ENCODE measurements around the gene NR6A1. TPM values are rescaled to one million over a fixed set of nuclear protein-coding genes. Genes with fewer than 3 reads are reported as not detected.

NR6A1 gene
- total and polyA plus RNA-seq, 2 of the 13 experiments (the other 11 are each of a cell fraction or from before 2014, with no cell fraction given), result 28.1 to 31.5 TPM

DNA sequence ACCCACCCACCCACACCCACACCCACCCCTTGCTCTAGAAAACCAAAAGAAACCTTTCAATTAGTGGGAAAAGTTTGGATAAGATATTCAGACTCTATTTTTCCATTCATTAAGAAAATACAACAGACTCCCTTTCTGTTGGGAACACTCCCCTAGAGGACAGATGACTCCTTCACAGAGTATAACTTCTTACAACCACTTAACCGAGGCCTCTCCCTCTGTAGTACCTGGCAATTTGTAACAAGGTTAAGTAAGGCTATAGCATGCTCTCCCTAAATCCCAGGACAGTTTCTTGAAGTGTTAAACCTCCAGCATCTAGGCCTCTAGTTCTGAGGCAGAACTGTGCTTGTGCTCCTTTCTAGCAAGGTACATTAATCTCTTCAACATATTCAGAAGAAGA, 188.0 kb downstream of the NR6A1 start:
- Histone ChIP-seq H3K79me2 (ENCODE audit: insufficient read depth, low read length) (peaks cover 29% of the 10 kb centered on the region), H2AFZ (ENCODE audit: low read length) (no peak overlapping the region), H4K20me1 (ENCODE audit: insufficient read depth, low read length) (no peaks in the 10 kb centered on the region), H3K27ac (ENCODE audit: extremely low read length, insufficient read depth, low read length) (no peak overlapping the region), H3K9me3 (ENCODE audit: low read length) (no peaks in the 10 kb centered on the region), H3K27me3 (ENCODE audit: control insufficient read depth in 1 of 2, insufficient read depth in 2 of 2, low read length in 2 of 2) (no peaks in the 10 kb centered on the region; a peak in 1 of 5 replicates), H3K36me3 (replicated peaks in 1 of 2; ENCODE audit: control insufficient read depth in 1 of 2, insufficient read depth in 2 of 2, low read length in 2 of 2) (no peaks in the 10 kb centered on the region), H3K4me3 (replicated peaks in 1 of 3; ENCODE audit: insufficient read depth in 1 of 3, low read depth in 2 of 3, low read length in 3 of 3) (no peak overlapping the region), H3K9ac (ENCODE audit: insufficient read depth, low read depth, low read length) (no peak overlapping the region), H3K4me1 (ENCODE audit: insufficient read depth, low read length) (peaks cover 20% of the 10 kb centered on the region), H3K4me2 (ENCODE audit: low read depth, low read length) (no peak overlapping the region)
- WGBS (ENCODE audit: low lambda C conversion rate), result 75% methylated on average over 1 of the region's 1 CpG
- no peak for DNase-seq (ENCODE audit: low spot score)
- no peak for FAIRE-seq
- TF ChIP-seq THYN1 (CRISPR knock-in tag; IDR thresholded peaks at IDR 0.05; ENCODE audit: borderline replicate concordance, low read depth), result no peak
- no peak for TF ChIP-seq NFRKB (IDR thresholded peaks at IDR 0.05)
- in situ Hi-C loops (cut with HindIII; ENCODE audit: extremely low pct_ligation_motif_present, low pct_unique_long_range_greater_than_20kb) (no loop called here), intact Hi-C loops (cut with micrococcal nuclease; ENCODE audit: unreplicated experiment) (no loop called here)
- peak; percentile 50; the same call in 2 of the 3 replicates for ATAC-seq
- BruUV-seq (replicated peaks), result no TSS peak
- ChIA-PET CTCF (ENCODE audit: low intra/inter-chr PET ratio, low total read pairs) (no interaction called here), POLR2A (interaction anchor here (1.8 kb wide), 1 partner anchor 16 kb away, joined by 4 read pairs; no protein-coding TSS in a partner anchor)

DNA sequence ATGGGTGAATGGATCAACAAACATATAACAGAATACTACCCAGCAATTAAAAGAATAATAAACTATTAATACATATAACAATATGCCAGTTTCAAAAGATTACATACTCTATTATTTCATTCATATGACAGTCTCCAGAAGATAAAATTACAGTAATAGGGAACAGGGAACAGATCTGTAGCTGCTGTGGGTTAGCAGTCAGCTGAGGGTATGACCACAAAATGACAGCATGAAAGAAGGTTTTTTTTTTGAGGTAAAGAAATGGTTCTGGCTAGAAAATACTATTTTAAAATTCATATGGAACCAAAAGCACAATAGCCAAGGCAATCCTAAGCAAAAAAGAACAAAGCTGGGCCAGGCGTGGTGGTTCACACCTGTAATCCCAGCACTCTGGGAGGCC, 190.9 kb downstream of the NR6A1 start:
- POLR2A ChIA-PET, result no interaction called here
- no peak for TF ChIP-seq NFE2L1 (CRISPR knock-in tag; IDR thresholded peaks at IDR 0.05; ENCODE audit: borderline replicate concordance)
- TF ChIP-seq, protein P1, sequence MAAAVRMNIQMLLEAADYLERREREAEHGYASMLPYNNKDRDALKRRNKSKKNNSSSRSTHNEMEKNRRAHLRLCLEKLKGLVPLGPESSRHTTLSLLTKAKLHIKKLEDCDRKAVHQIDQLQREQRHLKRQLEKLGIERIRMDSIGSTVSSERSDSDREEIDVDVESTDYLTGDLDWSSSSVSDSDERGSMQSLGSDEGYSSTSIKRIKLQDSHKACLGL (CRISPR knock-in tag; IDR thresholded peaks at IDR 0.05), result no peak
- TF ChIP-seq, protein P2, sequence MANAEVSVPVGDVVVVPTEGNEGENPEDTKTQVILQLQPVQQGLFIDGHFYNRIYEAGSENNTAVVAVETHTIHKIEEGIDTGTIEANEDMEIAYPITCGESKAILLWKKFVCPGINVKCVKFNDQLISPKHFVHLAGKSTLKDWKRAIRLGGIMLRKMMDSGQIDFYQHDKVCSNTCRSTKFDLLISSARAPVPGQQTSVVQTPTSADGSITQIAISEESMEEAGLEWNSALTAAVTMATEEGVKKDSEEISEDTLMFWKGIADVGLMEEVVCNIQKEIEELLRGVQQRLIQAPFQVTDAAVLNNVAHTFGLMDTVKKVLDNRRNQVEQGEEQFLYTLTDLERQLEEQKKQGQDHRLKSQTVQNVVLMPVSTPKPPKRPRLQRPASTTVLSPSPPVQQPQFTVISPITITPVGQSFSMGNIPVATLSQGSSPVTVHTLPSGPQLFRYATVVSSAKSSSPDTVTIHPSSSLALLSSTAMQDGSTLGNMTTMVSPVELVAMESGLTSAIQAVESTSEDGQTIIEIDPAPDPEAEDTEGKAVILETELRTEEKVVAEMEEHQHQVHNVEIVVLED (CRISPR knock-in tag; IDR thresholded peaks at IDR 0.05; ENCODE audit: borderline replicate concordance), result no peak
- no peak for TF ChIP-seq KDM5B (CRISPR knock-in tag; IDR thresholded peaks at IDR 0.05; ENCODE audit: borderline replicate concordance)
- TF ChIP-seq NBN (conservative IDR thresholded peaks at IDR 0.05), result no peak
- no peak for TF ChIP-seq ZNF329 (CRISPR knock-in tag; IDR thresholded peaks at IDR 0.05; ENCODE audit: low read depth)
- TF ChIP-seq ZNF260 (CRISPR knock-in tag; IDR thresholded peaks at IDR 0.05; ENCODE audit: borderline replicate concordance, low read depth), result no peak
- no peak for TF ChIP-seq AGO2 (optimal IDR thresholded peaks at IDR 0.05; ENCODE audit: low read depth, low read length)
- TF ChIP-seq RARA (CRISPR knock-in tag; IDR thresholded peaks at IDR 0.05), result no peak
- TF ChIP-seq, protein P3, sequence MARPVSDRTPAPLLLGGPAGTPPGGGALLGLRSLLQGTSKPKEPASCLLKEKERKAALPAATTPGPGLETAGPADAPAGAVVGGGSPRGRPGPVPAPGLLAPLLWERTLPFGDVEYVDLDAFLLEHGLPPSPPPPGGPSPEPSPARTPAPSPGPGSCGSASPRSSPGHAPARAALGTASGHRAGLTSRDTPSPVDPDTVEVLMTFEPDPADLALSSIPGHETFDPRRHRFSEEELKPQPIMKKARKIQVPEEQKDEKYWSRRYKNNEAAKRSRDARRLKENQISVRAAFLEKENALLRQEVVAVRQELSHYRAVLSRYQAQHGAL (CRISPR knock-in tag; IDR thresholded peaks at IDR 0.05; ENCODE audit: not compliant biosample characterization), result no peak
- TF ChIP-seq, protein P4, sequence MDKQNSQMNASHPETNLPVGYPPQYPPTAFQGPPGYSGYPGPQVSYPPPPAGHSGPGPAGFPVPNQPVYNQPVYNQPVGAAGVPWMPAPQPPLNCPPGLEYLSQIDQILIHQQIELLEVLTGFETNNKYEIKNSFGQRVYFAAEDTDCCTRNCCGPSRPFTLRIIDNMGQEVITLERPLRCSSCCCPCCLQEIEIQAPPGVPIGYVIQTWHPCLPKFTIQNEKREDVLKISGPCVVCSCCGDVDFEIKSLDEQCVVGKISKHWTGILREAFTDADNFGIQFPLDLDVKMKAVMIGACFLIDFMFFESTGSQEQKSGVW (CRISPR knock-in tag; IDR thresholded peaks at IDR 0.05; ENCODE audit: borderline replicate concordance), result no peak
- TF ChIP-seq RORA (CRISPR knock-in tag; IDR thresholded peaks at IDR 0.05), result no peak

More for the DNA sequence above, 190.9 kb downstream of the NR6A1 start:
- in situ Hi-C loops (cut with HindIII; ENCODE audit: extremely low pct_ligation_motif_present, low pct_unique_long_range_greater_than_20kb) (no loop called here), intact Hi-C loops (cut with micrococcal nuclease; ENCODE audit: unreplicated experiment) (no loop called here)
- CTCF ChIA-PET (ENCODE audit: low intra/inter-chr PET ratio, low total read pairs), result no interaction called here
- no peaks in the 10 kb centered on the region for H4K20me1 ChIP-seq (ENCODE audit: insufficient read depth, low read length)
- H3K36me3 ChIP-seq (replicated peaks in 1 of 2; ENCODE audit: control insufficient read depth in 1 of 2, insufficient read depth in 2 of 2, low read length in 2 of 2), result no peaks in the 10 kb centered on the region
- H3K9me3 ChIP-seq (ENCODE audit: low read length), result no peaks in the 10 kb centered on the region
- FAIRE-seq (no peak), ATAC-seq (no peak), DNase-seq (ENCODE audit: low spot score) (no peak)
- H3K27ac ChIP-seq (ENCODE audit: extremely low read length, insufficient read depth, low read length), result no peak overlapping the region
- H3K79me2 ChIP-seq (ENCODE audit: insufficient read depth, low read length), result peaks cover 27% of the 10 kb centered on the region
- H3K4me3 ChIP-seq (replicated peaks in 1 of 3; ENCODE audit: insufficient read depth in 1 of 3, low read depth in 2 of 3, low read length in 3 of 3), result no peak overlapping the region
- H3K27me3 ChIP-seq (ENCODE audit: control insufficient read depth in 1 of 2, insufficient read depth in 2 of 2, low read length in 2 of 2), result no peaks in the 10 kb centered on the region; a peak in 1 of 5 replicates
- WGBS (ENCODE audit: low lambda C conversion rate), result 100% methylated on average over 1 of the region's 1 CpG
- no peak overlapping the region for H2AFZ ChIP-seq (ENCODE audit: low read length)
- no TSS peak for BruUV-seq (replicated peaks)
- no peak overlapping the region for H3K9ac ChIP-seq (ENCODE audit: insufficient read depth, low read depth, low read length)
- H3K4me1 ChIP-seq (ENCODE audit: insufficient read depth, low read length), result peaks cover 22% of the 10 kb centered on the region
- H3K4me2 ChIP-seq (ENCODE audit: low read depth, low read length), result no peak overlapping the region
